GM21367 (cell line): ENCODE results near the gene MST1.
"Not testable (repeated sequence)": the region's sequence is repeated elsewhere in the genome, so short reads cannot be mapped to it uniquely, and the experiment has no call there.

Experiments
- ATAC-seq: cut with Tn5 transposase; IDR thresholded peaks from one replicate; pipeline ENCODE4 v1.9.1; 2021; ENCODE audit not compliant: unreplicated experiment

Gene MST1

GRCh38 chr3:49701388-49702077 is 12.3 kb upstream of the MST1 start:
- no peak for ATAC-seq

GRCh38 chr3:49700453-49701128 is 11.3 kb upstream of the MST1 start:
- no peak for ATAC-seq

- ATAC-seq: no peak
Observed at GRCh38 chr3:49700014-49700413, 10.7 kb upstream of the MST1 start.

GRCh38 chr3:49699281-49699979 is 10.2 kb upstream of the MST1 start:
- ATAC-seq: no peak

GRCh38 chr3:49695350-49696015 is 6.2 kb upstream of the MST1 start:
- ATAC-seq: not testable (repeated sequence)

- ATAC-seq: not testable (repeated sequence)
Observed at GRCh38 chr3:49694409-49695070, 5.3 kb upstream of the MST1 start.

GRCh38 chr3:49691481-49691880 is 2.2 kb upstream of the MST1 start:
- not testable (repeated sequence) for ATAC-seq

- not testable (repeated sequence) for ATAC-seq
Observed at GRCh38 chr3:49690856-49691255, 1.6 kb upstream of the MST1 start.

GRCh38 chr3:49689908-49690624 is 792 bp upstream of the MST1 start:
- ATAC-seq: not testable (repeated sequence)

- ATAC-seq: not testable (repeated sequence)
Observed at GRCh38 chr3:49688338-49689045, 782 bp downstream of the MST1 start.

- ATAC-seq: not testable (repeated sequence)
Observed at GRCh38 chr3:49687424-49687795, 1.9 kb downstream of the MST1 start.

- not testable (repeated sequence) for ATAC-seq
Observed at GRCh38 chr3:49686769-49687423, 2.4 kb downstream of the MST1 start.

GRCh38 chr3:49686346-49686745 is 2.9 kb downstream of the MST1 start:
- not testable (repeated sequence) for ATAC-seq

- not testable (repeated sequence) for ATAC-seq
Observed at GRCh38 chr3:49685846-49686245, 3.4 kb downstream of the MST1 start.

GRCh38 chr3:49685103-49685502 is 4.2 kb downstream of the MST1 start:
- ATAC-seq: not testable (repeated sequence)

- ATAC-seq: not testable (repeated sequence)
Observed at GRCh38 chr3:49684453-49684852, 4.8 kb downstream of the MST1 start.

GRCh38 chr3:49683162-49683561 is 6.1 kb downstream of the MST1 start:
- no peak for ATAC-seq

- ATAC-seq: no peak
Observed at GRCh38 chr3:49681543-49681942, 7.7 kb downstream of the MST1 start.

GRCh38 chr3:49681232-49681522 is 8.1 kb downstream of the MST1 start:
- ATAC-seq: no peak
